EL (cell line): ENCODE data around the gene MIER3.

ENCODE experiments used
- DNase-seq: peaks from one replicate; pipeline ENCODE4 v3.0.0-alpha.2; 2016

MIER3 gene

GRCh38 chr5:56959326-56959725 is 7.4 kb upstream of the MIER3 start:
- no peak for DNase-seq

- DNase-seq, result no peak
Measured at GRCh38 chr5:56958595-56958994, 6.7 kb upstream of the MIER3 start.

GRCh38 chr5:56954262-56954661 is 2.3 kb upstream of the MIER3 start:
- no peak for DNase-seq

GRCh38 chr5:56951126-56951945 is 587 bp downstream of the MIER3 start:
- DNase-seq, result peak; percentile 16

GRCh38 chr5:56950626-56951125 is 1.2 kb downstream of the MIER3 start:
- peak; percentile 73 for DNase-seq

- DNase-seq, result no peak
Measured at GRCh38 chr5:56947052-56947451, 4.9 kb downstream of the MIER3 start.

GRCh38 chr5:56941981-56942380 is 9.9 kb downstream of the MIER3 start:
- DNase-seq, result peak; percentile 44

- DNase-seq, result no peak
Measured at GRCh38 chr5:56938858-56939257, 13.1 kb downstream of the MIER3 start.

GRCh38 chr5:56934325-56934724 is 17.6 kb downstream of the MIER3 start:
- no peak for DNase-seq

GRCh38 chr5:56922922-56923321 is 29.0 kb downstream of the MIER3 start:
- DNase-seq, result no peak

- DNase-seq, result no peak
Measured at GRCh38 chr5:56919942-56920662, 31.8 kb downstream of the MIER3 start.

GRCh38 chr5:56918054-56918453 is 33.9 kb downstream of the MIER3 start:
- DNase-seq, result no peak

- DNase-seq, result no peak
Measured at GRCh38 chr5:56917534-56917933, 34.4 kb downstream of the MIER3 start.

GRCh38 chr5:56914678-56915077 is 37.2 kb downstream of the MIER3 start:
- no peak for DNase-seq

- no peak for DNase-seq
Measured at GRCh38 chr5:56913766-56914165, 38.2 kb downstream of the MIER3 start.

GRCh38 chr5:56910210-56910965 is 41.5 kb downstream of the MIER3 start:
- DNase-seq, result no peak

GRCh38 chr5:56909294-56910209 is 42.4 kb downstream of the MIER3 start, which contains the start of gene SETD9:
SETD9 (plus strand) TSS chr5:56909596; CDS start chr5:56909646, 50 bp downstream.
- peak; percentile 98 for DNase-seq

GRCh38 chr5:56908942-56909293 is 43.0 kb downstream of the MIER3 start:
- no peak for DNase-seq

GRCh38 chr5:56900858-56901578 is 50.9 kb downstream of the MIER3 start:
- DNase-seq, result peak; percentile 51

- DNase-seq, result peak; percentile 47
Measured at GRCh38 chr5:56900395-56900794, 51.5 kb downstream of the MIER3 start.

GRCh38 chr5:56898213-56898612 is 53.7 kb downstream of the MIER3 start:
- DNase-seq, result no peak
